ENCODE results near the gene AQP9. TPM values are rescaled to one million over a fixed set of nuclear protein-coding genes. Genes with fewer than 3 reads are reported as not detected.
"Not testable (repeated sequence)": the region's sequence is repeated elsewhere in the genome, so short reads cannot be mapped to it uniquely, and the experiment has no call there.

AQP9 gene
- total and polyA plus RNA-seq, 4 donors, result 0.17 to 5.6 (median 0.30) TPM; not detected in 1

DNA sequence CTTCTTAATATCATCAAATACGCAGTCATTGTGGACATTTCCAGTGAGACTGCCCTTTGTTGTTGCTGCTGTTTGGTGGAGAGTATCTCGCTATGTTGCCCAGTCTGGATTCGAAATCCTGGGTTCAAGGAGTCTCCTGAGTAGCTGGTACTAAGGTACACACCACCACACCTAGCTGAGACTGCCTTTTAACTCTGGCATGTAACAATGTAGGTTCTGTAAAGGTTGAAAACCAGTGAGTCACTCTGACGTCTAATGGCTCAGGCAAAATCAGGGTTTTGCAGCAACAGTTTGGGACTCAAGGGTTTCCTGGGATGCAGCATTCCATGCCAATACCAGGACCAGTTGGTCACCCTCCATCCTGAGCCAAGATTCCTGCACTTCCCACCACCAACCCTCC is 52.2 kb downstream of the AQP9 start:
- DNase-seq (ENCODE audit: low read depth in 4 of 6, low spot score in 6 of 6), result no peak
- Histone ChIP-seq H3K9me3 (ENCODE audit: control insufficient read depth, insufficient read depth, low read length) (no peaks in the 10 kb centered on the region), H3K36me3 (ENCODE audit: control insufficient read depth, insufficient read depth, low read length) (no peaks in the 10 kb centered on the region), H3K4me1 (ENCODE audit: control insufficient read depth, insufficient read depth, low read length) (no peaks in the 10 kb centered on the region), H3K27ac (ENCODE audit: low read depth, low read length) (no peak overlapping the region), H3K27me3 (ENCODE audit: control insufficient read depth, insufficient read depth, low read length) (no peaks in the 10 kb centered on the region), H3K4me3 (ENCODE audit: low read depth, low read length) (no peak overlapping the region)
- WGBS (ENCODE audit: insufficient coverage), result 71% methylated on average over 1 of the region's 4 CpGs

DNA sequence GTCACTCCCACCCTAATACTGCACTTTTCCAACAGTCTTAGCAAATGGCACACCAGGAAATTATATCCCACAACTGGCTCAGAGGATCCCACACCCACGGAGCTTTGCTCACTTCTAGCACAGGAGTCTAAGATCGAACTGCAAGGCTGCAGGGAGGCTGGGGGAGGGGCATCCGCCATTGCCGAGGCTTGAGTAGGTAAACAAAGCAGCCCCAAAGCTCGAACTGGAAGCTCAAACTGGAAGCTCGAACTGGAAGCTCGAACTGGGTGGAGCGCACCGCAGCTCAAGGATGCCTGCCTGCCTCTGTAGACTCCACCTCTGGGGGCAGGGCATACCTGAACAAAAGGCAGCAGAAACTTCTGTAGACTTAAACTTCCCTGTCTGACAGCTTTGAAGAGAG is 55.5 kb downstream of the AQP9 start:
- 88% methylated on average over 7 of the region's 9 CpGs for WGBS (ENCODE audit: insufficient coverage)
- H3K4me3 ChIP-seq (ENCODE audit: low read depth, low read length); H3K36me3 ChIP-seq (ENCODE audit: control insufficient read depth, insufficient read depth, low read length); H3K4me1 ChIP-seq (ENCODE audit: control insufficient read depth, insufficient read depth, low read length); H3K27ac ChIP-seq (ENCODE audit: low read depth, low read length); H3K27me3 ChIP-seq (ENCODE audit: control insufficient read depth, insufficient read depth, low read length); DNase-seq (ENCODE audit: low read depth in 4 of 6, low spot score in 6 of 6); H3K9me3 ChIP-seq (ENCODE audit: control insufficient read depth, insufficient read depth, low read length): not testable (repeated sequence)

- H3K4me1 ChIP-seq (ENCODE audit: control insufficient read depth, insufficient read depth, low read length), result no peaks in the 10 kb centered on the region
- no peak overlapping the region for H3K27ac ChIP-seq (ENCODE audit: low read depth, low read length)
- H3K9me3 ChIP-seq (ENCODE audit: control insufficient read depth, insufficient read depth, low read length), result no peaks in the 10 kb centered on the region
- no peak overlapping the region for H3K4me3 ChIP-seq (ENCODE audit: low read depth, low read length)
- WGBS (ENCODE audit: insufficient coverage), result 94% methylated on average over 2 of the region's 8 CpGs
- no peak for DNase-seq (ENCODE audit: low read depth in 4 of 6, low spot score in 6 of 6)
- H3K27me3 ChIP-seq (ENCODE audit: control insufficient read depth, insufficient read depth, low read length), result no peaks in the 10 kb centered on the region
- H3K36me3 ChIP-seq (ENCODE audit: control insufficient read depth, insufficient read depth, low read length), result no peaks in the 10 kb centered on the region
Measured at GRCh38 chr15:58200739-58201138, 62.6 kb downstream of the AQP9 start.

- H3K9me3 ChIP-seq (ENCODE audit: control insufficient read depth, insufficient read depth, low read length), result no peaks in the 10 kb centered on the region
- H3K27me3 ChIP-seq (ENCODE audit: control insufficient read depth, insufficient read depth, low read length), result no peaks in the 10 kb centered on the region
- no peak overlapping the region for H3K4me3 ChIP-seq (ENCODE audit: low read depth, low read length)
- no peaks in the 10 kb centered on the region for H3K36me3 ChIP-seq (ENCODE audit: control insufficient read depth, insufficient read depth, low read length)
- no peaks in the 10 kb centered on the region for H3K4me1 ChIP-seq (ENCODE audit: control insufficient read depth, insufficient read depth, low read length)
- no peak overlapping the region for H3K27ac ChIP-seq (ENCODE audit: low read depth, low read length)
- no peak for DNase-seq (ENCODE audit: low read depth in 4 of 6, low spot score in 6 of 6)
Measured at GRCh38 chr15:58201516-58201915, 63.3 kb downstream of the AQP9 start.

- no peaks in the 10 kb centered on the region for H3K27me3 ChIP-seq (ENCODE audit: control insufficient read depth, insufficient read depth, low read length)
Measured at GRCh38 chr15:58203537-58203936, 65.4 kb downstream of the AQP9 start.

DNA sequence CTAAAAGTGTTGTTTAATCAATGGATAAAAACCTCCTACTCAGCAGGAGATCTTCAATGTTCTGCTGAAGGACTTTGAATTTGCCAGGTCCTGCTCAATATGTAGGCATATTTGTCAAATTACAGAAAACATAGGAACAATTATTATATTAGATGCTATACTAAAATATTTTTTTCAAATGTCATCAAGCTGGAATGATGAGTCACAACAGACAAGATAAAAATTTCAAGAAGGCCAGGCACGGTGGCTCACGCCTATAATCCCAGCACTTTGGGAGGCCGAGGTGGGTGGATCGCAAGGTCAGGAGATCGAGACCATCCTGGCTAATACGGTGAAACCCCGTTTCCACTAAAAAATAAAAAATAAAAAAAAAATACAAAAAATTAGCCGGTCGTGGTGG is 68.0 kb downstream of the AQP9 start:
- Histone ChIP-seq H3K27me3 (ENCODE audit: control insufficient read depth, insufficient read depth, low read length) (no peaks in the 10 kb centered on the region), H3K27ac (ENCODE audit: low read depth, low read length) (no peak overlapping the region), H3K4me3 (ENCODE audit: low read depth, low read length) (no peak overlapping the region), H3K4me1 (ENCODE audit: control insufficient read depth, insufficient read depth, low read length) (no peaks in the 10 kb centered on the region), H3K36me3 (ENCODE audit: control insufficient read depth, insufficient read depth, low read length) (no peaks in the 10 kb centered on the region), H3K9me3 (ENCODE audit: control insufficient read depth, insufficient read depth, low read length) (no peaks in the 10 kb centered on the region)
- no CpG with 5 or more reads among the region's 9 CpGs for WGBS (ENCODE audit: insufficient coverage)
- no peak for DNase-seq (ENCODE audit: low read depth in 4 of 6, low spot score in 6 of 6)

More at GRCh38 chr15:58203537-58203936, 65.4 kb downstream of the AQP9 start:
- H3K27ac ChIP-seq (ENCODE audit: low read depth, low read length), result no peak overlapping the region
- DNase-seq (ENCODE audit: low read depth in 4 of 6, low spot score in 6 of 6), result peak in 1 of 6 donors; percentile 66
- H3K36me3 ChIP-seq (ENCODE audit: control insufficient read depth, insufficient read depth, low read length), result no peaks in the 10 kb centered on the region
- H3K4me1 ChIP-seq (ENCODE audit: control insufficient read depth, insufficient read depth, low read length), result no peaks in the 10 kb centered on the region
- WGBS (ENCODE audit: insufficient coverage), result 60% methylated on average over 1 of the region's 4 CpGs
- H3K4me3 ChIP-seq (ENCODE audit: low read depth, low read length), result no peak overlapping the region
- H3K9me3 ChIP-seq (ENCODE audit: control insufficient read depth, insufficient read depth, low read length), result no peaks in the 10 kb centered on the region

DNA sequence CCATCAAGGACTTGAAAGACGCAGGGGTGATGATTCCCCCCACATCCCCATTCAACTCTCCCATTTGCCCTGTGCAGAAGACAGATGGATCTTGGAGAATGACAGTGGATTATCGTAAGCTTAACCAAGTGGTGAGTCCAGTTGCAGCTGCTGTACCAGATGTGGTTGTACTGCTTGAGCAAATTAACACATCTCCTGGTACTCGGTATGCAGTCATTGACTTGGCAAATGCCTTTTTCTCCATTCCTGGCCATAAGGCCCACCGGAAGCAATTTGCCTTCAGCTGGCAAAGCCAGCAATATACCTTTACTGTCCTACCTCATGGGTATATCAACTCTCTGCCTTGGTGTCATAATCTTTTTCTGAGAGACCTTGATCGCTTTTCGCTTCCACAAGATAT is 70.0 kb downstream of the AQP9 start:
- WGBS (ENCODE audit: insufficient coverage), result 100% methylated on average over 3 of the region's 6 CpGs
- H3K36me3 ChIP-seq (ENCODE audit: control insufficient read depth, insufficient read depth, low read length); H3K27ac ChIP-seq (ENCODE audit: low read depth, low read length); DNase-seq (ENCODE audit: low read depth in 4 of 6, low spot score in 6 of 6); H3K9me3 ChIP-seq (ENCODE audit: control insufficient read depth, insufficient read depth, low read length); H3K27me3 ChIP-seq (ENCODE audit: control insufficient read depth, insufficient read depth, low read length); H3K4me3 ChIP-seq (ENCODE audit: low read depth, low read length); H3K4me1 ChIP-seq (ENCODE audit: control insufficient read depth, insufficient read depth, low read length): not testable (repeated sequence)

- H3K27me3 ChIP-seq (ENCODE audit: control insufficient read depth, insufficient read depth, low read length); DNase-seq (ENCODE audit: low read depth in 4 of 6, low spot score in 6 of 6); H3K27ac ChIP-seq (ENCODE audit: low read depth, low read length); H3K4me1 ChIP-seq (ENCODE audit: control insufficient read depth, insufficient read depth, low read length); H3K4me3 ChIP-seq (ENCODE audit: low read depth, low read length); H3K36me3 ChIP-seq (ENCODE audit: control insufficient read depth, insufficient read depth, low read length); H3K9me3 ChIP-seq (ENCODE audit: control insufficient read depth, insufficient read depth, low read length): not testable (repeated sequence)
- 93% methylated on average over 2 of the region's 3 CpGs for WGBS (ENCODE audit: insufficient coverage)
Measured at GRCh38 chr15:58209007-58209481, 70.9 kb downstream of the AQP9 start.

DNA sequence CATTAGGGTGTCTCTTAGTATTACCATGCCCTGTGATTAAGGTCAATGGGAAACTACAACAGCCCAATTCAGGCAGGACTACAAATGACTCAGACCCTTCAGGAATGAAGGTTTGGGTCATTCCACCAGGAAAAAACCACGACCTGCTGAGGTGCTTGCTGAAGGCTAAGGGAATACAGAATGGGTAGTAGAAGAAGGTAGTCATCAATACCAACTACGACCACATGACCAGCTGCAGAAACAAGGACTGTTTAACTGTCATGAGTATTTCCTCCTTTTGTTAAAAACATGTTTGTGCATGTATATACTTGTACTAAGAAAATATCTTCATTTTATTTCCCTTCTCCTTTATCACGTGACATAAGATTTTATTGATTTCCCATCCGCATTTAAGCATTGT is 71.8 kb downstream of the AQP9 start:
- H3K36me3 ChIP-seq (ENCODE audit: control insufficient read depth, insufficient read depth, low read length); H3K27ac ChIP-seq (ENCODE audit: low read depth, low read length); H3K4me1 ChIP-seq (ENCODE audit: control insufficient read depth, insufficient read depth, low read length); H3K4me3 ChIP-seq (ENCODE audit: low read depth, low read length); H3K9me3 ChIP-seq (ENCODE audit: control insufficient read depth, insufficient read depth, low read length); H3K27me3 ChIP-seq (ENCODE audit: control insufficient read depth, insufficient read depth, low read length); DNase-seq (ENCODE audit: low read depth in 4 of 6, low spot score in 6 of 6): not testable (repeated sequence)
- WGBS (ENCODE audit: insufficient coverage), result no CpG with 5 or more reads among the region's 4 CpGs

- WGBS (ENCODE audit: insufficient coverage), result 95% methylated on average over 3 of the region's 7 CpGs
- H3K9me3 ChIP-seq (ENCODE audit: control insufficient read depth, insufficient read depth, low read length), result no peaks in the 10 kb centered on the region
- H3K4me3 ChIP-seq (ENCODE audit: low read depth, low read length), result no peak overlapping the region
- H3K27me3 ChIP-seq (ENCODE audit: control insufficient read depth, insufficient read depth, low read length), result no peaks in the 10 kb centered on the region
- DNase-seq (ENCODE audit: low read depth in 4 of 6, low spot score in 6 of 6), result peak in 1 of 6 donors; percentile 59
- no peaks in the 10 kb centered on the region for H3K4me1 ChIP-seq (ENCODE audit: control insufficient read depth, insufficient read depth, low read length)
- no peak overlapping the region for H3K27ac ChIP-seq (ENCODE audit: low read depth, low read length)
- H3K36me3 ChIP-seq (ENCODE audit: control insufficient read depth, insufficient read depth, low read length), result no peaks in the 10 kb centered on the region
Measured at GRCh38 chr15:58212909-58213526, 74.8 kb downstream of the AQP9 start.

All from spinal cord (tissue), 10 donors.